SHP77 treated with DMSO at 0.1 percent for 48 hours (cell line): Measurements from ENCODE around the gene BTBD19.
"Not testable (repeated sequence)": the region's sequence is repeated elsewhere in the genome, so short reads cannot be mapped to it uniquely, and the experiment has no call there.

Source experiments
- DNase-seq: peaks from one replicate; lab custom pipeline; 2025; lab: John Stamatoyannopoulos, UW

BTBD19 gene

DNA sequence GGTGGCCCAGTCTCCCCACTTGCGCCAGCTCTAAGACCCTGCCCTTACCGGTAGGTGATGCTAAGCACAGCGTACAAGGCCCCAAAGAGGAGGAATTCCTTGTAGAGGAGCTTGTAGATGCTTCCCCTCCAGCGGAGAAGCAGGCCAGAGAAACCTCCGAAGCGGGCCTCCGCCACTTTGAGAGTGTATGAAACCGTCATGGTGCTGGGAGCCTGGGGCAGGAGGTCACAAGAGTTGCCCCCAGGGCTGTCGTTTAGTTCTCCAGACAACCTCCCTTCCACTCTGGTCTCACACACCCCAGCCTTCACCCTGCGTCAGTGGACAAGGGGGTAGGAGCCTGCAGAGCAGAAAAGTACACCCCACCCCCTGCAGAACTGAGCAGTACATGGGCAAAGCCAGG is 20.8 kb upstream of the BTBD19 start:
- no peak for DNase-seq

DNA sequence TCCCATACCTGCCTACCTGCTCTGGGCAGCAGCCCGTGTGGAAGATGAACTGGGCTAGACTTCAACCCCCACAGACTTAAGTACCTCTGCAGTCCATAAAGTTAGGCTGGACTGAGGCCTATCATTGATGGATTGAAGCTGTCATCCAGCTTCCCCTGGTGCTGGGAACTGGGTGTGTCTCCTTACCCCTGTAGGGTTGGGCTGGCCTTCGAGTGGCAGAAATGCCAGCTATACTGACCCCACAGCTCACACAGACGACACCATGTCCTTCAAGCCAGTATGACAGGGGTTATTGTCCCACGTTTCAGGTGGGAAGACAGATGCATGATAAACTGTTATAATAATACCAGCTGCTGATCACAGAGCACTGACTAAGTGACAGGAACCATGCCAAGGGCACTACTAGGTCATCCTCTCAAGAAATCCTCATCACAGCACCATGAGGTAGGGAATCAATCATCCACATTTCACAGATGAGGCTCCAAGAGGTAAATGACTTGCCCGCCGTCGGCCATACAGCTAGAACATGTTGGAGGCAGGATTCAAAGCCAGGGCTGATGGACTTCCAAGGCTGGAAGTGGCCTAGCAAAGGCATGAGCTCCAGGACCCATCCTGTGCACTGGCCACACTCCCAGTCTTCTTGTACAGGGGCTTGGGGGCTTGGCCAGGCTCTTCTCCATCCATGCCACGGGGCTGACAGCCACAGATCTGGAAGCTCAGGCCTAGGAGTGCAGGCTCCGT is 20.0 kb upstream of the BTBD19 start, which contains the start of gene BEST4:
Gene BEST4, minus strand, starts transcription at position 51 of the 741 bp plus-strand sequence. CDS start 465 bp downstream, outside the sequence.
- no peak for DNase-seq

DNA sequence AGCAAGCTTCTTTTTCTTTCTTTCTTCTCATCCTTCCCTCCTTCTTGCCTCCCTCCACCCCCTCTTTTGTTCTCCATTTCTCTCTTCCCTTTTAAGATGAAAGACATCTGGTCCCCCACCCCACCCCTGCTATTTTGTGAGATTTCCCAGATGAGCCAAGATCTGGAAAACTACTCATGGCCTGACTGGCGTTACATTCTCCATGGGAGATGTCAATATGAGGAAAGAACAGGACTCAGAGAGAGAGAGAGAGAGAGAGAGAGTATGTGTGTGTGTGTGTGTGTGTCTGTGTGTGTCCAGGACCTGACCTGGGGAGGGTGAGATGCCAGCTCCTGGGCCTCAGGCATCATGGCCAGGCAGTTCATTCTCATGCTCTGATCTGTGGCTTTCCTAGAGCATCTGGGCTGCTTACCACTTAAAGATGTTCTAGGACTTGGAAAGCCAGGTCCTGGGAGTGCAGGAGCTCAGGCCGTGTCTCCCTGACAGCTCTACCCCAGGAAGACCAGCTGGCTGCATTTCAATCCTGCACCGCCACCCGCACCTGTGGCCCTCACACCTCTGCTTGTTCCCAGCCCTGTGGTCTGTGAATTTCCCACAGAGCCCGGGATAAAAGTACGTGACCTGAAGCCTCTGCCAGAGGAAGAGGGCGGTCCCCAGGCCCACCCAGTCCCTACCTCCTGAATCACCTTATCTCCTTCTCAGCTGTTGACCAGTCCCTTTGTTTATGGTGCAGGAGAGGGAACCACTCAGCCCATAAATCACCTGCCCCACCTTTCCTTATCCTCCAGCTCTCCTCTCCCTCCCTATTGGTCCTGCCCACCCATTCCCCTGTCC is 17.1 kb upstream of the BTBD19 start:
- DNase-seq, result no peak

DNA sequence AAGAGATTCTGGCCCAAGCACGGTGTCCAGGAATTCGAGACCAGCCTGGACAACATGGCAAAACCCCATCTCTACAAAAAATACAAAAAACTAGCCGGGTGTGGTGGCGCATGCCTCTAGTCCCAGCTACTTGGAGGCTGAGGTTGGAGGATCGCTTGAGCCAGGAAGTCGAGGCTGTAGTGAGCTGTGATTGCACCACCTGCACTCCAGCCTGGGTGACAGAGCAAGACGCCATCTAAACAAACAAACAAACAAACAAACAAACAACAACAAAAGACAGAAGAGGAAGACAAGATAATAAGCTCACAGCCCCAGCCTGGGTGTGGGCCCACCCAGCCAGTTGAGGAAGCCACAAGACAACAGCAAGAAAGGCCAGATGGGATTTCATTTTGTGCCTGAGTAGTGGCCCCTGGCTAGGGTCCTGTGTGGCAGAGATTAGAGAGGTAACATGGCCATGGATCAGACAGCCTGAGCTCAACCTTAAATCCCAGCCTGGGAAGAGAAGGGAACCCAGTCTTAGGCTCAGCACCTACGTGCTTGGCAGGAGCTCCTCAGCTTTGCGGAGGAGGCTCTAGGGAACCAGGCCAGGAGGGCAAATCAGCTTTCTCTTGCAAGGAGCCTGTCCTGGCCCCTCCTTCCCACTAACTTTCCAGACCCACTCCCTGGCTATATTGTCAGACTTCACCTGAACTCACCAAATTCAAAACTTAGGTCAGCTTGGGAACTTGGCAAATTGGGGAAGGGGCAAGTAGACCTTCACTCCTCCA is 15.4 kb upstream of the BTBD19 start:
- no peak for DNase-seq

DNA sequence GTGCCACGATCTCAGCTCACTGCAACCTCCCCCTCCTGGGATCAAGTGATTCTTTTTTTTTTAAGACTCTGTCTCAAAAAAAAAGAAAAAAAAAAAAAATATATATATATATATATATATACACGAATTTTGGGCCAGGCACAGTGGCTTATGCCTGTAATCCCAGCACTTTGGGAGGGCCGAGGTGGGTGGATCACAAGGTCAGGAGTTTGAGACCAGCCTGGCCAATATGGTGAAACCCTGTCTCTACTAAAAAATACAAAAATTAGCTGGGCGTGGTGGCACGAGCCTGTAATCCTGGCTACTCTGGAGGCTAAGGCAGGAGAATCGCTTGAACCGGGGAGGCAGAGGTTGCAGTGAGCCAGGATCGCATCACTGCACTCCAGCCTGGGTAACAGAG is 10.4 kb upstream of the BTBD19 start:
- DNase-seq, result not testable (repeated sequence)

DNA sequence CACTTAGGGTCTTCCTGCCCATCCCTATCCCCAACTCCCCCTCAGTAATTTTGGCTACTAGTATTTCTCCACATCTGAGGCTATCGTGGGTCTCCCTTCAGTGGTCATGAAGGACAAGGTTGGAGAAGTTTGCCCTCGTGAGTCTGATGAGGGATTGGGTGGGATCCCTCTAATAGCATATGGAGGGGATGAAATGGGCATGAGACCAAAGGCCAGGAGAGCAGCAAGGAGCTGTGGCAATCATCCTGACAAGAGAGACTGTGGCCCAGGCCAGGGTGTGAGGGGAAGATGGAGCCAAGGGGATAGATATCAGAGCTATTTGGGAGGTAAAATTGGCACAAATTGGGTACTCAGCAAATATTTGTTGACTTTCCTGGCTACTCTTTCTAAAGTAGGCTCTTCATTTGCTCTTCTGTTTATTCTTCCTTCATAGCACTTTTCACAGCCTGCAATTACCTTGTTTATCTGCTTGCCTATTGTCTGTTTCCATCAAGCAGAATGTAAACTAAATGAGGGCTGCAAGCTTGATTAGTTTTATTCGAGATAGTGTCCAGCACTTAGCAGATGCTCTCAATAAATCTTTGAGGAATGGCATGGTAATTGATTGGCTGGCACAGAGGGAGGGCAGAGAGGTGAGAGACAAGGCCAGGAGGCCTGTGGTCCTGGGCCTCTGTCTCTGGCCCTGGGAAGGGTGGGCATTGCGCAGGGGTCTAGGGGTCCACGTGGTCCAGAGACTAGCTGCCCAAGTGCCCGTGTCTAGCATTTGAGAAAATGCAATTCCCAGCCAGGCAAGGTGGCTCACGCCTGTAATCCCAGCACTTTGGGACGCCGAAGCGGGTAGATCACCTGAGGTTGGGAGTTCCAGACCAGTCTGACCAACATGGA is 9.6 kb upstream of the BTBD19 start:
- no peak for DNase-seq

DNA sequence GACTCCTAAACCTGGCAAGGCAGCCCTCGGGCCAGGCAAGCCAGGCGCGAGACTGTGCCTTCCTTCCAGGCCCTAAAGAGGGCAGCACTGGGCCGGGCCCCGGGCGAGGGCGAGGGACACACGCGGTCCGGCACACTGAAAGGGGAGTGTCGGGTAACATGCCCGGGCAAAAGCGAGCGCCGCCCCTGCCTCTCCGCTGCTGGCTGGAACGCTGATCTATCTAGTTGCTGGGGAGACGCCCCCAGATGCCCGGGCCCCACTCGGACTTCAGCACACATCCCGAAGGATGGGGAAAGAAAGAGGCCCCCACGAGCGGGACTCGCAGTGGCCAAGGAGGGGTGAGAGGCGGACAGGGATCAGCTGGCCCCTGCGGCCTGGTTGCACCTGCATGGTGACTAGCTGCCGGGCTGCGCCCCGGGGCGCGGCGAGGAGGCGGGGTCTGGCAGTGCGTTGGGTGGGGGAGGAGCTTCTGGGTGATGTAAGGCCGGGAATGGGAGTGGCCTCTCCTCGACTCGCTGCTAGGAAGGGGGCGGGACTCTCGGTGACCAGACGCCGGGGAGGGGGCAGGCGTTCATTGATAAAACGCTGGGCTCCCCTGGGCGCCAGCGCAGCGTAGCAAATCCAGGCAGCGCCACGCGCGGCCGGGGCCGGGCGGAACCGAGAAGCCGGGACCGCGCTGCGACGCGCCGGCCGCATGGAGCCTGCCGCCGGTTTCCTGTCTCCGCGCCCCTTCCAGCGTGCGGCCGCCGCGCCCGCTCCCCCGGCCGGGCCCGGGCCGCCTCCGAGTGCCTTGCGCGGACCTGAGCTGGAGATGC is 8.3 kb upstream of the BTBD19 start, which contains the start of gene PLK3:
Gene PLK3, plus strand, starts transcription at position 608 of the 815 bp plus-strand sequence. Its CDS starts 87 bp downstream, at position 695.
- DNase-seq, result peak; percentile 87

DNA sequence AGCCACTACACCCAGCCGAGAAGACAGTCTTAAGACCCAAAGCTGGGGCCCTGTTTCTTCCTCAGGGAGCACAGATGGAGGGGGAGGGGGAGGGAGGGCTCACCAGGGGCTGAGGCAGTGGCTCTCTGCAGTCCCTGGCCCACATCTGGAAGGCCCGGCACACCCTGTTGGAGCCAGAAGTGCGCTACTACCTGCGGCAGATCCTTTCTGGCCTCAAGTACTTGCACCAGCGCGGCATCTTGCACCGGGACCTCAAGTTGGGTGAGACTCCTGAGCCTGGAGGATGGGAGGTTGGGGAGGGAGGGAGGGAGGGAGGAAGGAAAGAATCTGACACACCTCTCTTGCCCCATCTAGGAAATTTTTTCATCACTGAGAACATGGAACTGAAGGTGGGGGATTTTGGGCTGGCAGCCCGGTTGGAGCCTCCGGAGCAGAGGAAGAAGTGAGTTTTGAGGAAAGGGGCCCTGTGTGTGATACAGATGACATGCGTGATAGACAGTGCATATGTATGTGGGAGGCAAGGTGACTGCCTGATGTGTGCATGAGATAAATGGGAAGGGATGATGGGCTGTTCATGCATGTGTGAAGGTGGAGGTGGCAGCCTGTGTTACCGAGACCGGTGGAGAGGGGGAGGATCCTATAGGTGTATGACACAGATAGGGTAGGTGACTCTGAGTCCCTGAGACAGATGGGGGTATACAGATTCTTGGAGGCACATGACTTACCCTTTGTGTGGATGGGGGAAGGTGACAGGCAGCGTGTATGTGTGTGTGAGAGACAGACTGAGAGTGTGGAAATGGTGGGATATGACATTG is 6.6 kb upstream of the BTBD19 start:
- DNase-seq, result no peak

DNA sequence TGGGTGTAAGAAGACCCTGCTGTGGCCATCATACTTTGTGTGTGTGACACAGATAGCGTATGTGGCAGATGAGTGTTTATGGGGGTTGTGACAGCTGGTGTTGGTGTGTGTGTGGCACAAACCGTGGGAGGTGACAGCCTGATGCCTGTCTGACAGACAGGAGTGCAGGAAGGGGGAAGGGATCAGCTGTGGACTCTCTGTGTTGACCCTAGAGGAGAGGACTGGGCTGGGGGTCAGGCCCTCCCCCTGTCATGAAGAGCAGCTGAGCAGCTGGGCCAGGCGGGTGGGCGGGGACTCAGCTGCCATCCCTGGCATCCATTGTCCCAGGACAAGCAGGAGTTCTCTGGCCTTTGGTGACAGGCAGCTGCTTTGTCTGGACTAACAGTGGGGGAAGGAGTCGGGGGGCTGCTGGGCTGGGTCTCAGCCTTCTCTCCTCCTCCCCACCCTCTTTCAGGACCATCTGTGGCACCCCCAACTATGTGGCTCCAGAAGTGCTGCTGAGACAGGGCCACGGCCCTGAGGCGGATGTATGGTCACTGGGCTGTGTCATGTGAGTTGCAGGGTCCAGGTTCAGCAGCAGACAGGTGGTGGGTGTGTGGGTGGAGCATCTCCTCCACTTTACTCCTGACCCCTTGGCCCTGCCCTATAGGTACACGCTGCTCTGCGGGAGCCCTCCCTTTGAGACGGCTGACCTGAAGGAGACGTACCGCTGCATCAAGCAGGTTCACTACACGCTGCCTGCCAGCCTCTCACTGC is 5.8 kb upstream of the BTBD19 start:
- no peak for DNase-seq

DNA sequence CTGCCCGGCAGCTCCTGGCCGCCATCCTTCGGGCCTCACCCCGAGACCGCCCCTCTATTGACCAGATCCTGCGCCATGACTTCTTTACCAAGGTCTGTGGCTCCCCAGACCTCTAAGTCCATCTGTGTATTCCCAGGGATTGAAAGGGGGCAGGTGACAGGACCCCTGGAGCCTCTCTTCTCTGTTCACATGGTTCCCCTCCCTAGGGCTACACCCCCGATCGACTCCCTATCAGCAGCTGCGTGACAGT is 5.3 kb upstream of the BTBD19 start:
- no peak for DNase-seq

DNA sequence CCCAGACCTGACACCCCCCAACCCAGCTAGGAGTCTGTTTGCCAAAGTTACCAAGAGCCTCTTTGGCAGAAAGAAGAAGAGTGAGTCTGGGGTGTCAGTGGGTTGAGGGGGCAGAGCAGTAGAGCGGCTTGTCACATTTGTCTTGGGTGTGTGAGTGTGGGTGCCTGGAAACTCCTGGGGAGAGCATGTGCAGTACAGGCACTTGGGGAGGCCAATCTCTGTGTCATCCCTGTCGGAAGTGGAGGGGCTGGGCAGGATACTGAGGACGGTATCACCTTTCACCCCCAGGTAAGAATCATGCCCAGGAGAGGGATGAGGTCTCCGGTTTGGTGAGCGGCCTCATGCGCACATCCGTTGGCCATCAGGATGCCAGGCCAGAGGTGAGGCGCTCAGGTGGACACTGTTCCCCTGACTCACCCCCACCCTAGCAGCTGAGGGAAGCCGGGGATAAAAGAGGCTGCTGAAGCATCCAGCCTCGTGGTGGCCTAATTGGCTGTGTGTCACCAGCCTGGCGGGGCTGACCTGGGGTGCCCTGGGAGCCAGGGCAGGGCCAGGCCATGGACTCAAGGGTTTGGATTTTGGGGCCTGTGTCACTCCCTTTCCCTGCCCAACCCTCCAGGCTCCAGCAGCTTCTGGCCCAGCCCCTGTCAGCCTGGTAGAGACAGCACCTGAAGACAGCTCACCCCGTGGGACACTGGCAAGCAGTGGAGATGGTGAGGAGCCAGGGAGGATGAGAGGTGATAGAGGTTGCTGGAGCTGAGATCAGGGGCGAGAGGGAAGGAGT is 4.8 kb upstream of the BTBD19 start:
- no peak for DNase-seq

DNA sequence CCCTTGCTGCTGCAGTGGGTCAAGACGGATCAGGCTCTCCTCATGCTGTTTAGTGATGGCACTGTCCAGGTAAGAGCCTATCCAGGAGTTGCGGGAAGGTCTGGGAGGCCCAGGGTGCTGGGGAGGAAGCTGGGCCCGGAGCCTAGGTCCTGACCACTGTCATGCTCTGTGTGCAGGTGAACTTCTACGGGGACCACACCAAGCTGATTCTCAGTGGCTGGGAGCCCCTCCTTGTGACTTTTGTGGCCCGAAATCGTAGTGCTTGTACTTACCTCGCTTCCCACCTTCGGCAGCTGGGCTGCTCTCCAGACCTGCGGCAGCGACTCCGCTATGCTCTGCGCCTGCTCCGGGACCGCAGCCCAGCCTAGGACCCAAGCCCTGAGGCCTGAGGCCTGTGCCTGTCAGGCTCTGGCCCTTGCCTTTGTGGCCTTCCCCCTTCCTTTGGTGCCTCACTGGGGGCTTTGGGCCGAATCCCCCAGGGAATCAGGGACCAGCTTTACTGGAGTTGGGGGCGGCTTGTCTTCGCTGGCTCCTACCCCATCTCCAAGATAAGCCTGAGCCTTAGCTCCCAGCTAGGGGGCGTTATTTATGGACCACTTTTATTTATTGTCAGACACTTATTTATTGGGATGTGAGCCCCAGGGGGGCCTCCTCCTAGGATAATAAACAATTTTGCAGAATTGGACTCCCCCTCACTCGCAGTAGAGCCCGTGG is 2.9 kb upstream of the BTBD19 start:
- DNase-seq, result no peak

DNA sequence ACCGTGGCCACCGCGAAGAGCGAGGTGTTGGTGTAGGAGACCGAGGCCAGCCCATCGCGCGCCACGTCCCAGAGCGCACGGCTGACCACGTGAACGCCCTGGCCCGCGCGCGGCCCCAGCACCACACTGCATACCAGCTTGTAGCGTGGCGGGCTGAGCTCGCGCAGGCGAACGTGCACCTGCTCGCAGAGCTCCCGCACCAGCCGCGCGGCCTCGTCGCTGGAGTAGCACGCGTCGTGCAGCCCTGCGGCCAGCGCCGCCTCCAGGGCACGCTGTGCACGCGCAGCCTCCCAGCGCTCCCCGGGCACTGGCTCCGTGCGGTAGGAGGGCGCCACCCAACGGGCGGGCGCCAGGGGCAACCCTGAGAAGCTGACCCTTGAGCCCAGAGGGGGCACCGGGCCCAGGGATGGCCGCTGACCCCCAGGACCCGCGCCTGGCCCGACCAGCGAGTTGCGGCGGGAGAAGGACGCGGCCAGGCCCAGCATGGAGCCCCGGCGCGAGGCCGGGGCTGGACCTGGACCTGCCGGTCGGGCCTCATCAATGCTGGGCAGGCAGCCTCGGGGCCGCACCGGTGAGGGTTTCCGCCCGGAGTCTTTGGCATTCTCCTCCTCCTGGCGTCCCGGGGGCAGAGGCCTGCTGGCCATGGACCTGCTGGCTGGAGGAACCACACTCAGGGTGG is 2.2 kb upstream of the BTBD19 start:
- no peak for DNase-seq

DNA sequence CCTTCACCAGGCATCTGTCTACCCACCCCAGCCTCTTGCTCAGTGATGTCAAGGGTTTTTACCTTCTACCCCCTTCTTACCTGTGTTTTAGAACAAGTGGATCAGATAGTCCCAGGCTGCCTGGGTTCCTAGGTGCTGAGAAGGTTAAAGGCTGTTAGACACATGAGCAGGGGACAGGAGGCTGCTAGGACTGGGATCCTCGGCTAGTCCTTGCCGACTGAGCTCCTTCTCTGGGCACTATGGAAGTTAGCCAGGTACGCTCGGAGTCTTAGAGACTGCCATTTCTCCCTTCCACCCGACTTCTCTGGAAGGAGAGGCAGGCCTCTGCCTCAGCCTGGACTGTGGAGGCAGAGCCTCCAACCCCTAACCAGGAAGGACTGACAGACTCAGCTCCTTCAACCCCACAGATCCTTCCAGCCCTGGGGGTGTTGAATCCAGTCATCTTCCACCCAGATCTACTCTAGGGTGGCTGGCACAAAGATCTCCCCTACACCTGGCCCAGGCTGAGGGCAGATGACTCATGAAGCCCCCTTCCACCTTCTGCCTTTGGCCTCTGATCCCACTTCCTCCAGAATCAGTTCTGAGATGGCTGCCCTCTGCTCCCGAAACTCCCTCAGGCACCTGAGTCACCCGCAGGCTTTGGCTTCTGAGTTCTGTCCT is 1.5 kb upstream of the BTBD19 start, which contains the start of gene DYNLT4:
Gene DYNLT4, minus strand, starts transcription at position 648 of the 660 bp plus-strand sequence. CDS start 683 bp downstream, outside the sequence.
- DNase-seq, result no peak

DNA sequence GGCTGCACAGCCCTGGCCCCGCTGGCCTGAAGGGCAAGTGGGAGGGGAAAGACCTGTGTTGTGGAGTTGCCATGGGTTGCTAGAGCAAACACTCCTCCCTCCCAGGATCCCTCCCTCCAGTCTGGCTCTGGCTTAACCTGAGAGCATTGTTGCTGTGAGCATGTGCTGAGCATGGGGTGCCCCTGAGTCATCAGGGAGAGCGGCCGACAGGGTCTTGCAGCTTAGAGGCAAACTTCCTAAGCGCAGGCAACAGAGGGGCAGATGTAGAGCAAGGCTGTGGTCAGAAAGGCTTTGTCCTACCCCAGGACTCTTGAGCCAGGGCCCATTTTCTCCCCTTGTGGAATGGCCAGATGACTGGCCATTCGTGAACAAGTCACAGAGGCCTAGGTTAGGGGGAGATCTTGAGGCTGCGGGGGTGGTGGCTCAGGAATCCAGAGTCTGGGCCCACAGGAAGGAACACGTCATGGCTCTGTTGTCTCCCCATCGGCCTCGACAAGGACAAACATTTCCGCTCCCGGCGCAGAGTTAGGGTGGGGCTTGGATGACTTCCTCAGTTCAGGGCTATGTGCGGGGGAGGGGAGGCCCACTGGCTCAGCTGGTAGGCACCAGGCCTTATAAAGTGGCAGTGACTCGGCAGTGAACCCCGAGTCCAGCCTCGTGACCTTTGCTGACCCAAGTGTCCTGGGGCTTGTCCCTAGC is 810 bp upstream of the BTBD19 start:
- DNase-seq, result peak; percentile 68
